GM18858 (cell line): ENCODE data around the gene TBC1D22A.
"Not testable (repeated sequence)": the region's sequence is repeated elsewhere in the genome, so short reads cannot be mapped to it uniquely, and the experiment has no call there.

ENCODE experiments used
- ATAC-seq: cut with Tn5 transposase; IDR thresholded peaks from one replicate; pipeline ENCODE4 v1.9.1; 2021; ENCODE audit not compliant: unreplicated experiment

The TBC1D22A gene

GRCh38 chr22:46773076-46773475 lies 10.6 kb downstream of the TBC1D22A start:
- no peak for ATAC-seq

GRCh38 chr22:46774253-46774979 lies 12.0 kb downstream of the TBC1D22A start:
- no peak for ATAC-seq

- no peak for ATAC-seq
These were observed 12.8 kb downstream of the TBC1D22A start for GRCh38 chr22:46774980-46775849.

GRCh38 chr22:46775850-46776826 lies 13.7 kb downstream of the TBC1D22A start:
- ATAC-seq: no peak

GRCh38 chr22:46776876-46777608 lies 14.6 kb downstream of the TBC1D22A start:
- no peak for ATAC-seq

GRCh38 chr22:46777609-46777970 lies 15.1 kb downstream of the TBC1D22A start:
- no peak for ATAC-seq

- ATAC-seq: no peak
These were observed 16.6 kb downstream of the TBC1D22A start for GRCh38 chr22:46779023-46779422.

GRCh38 chr22:46779651-46780050 lies 17.2 kb downstream of the TBC1D22A start:
- no peak for ATAC-seq

- no peak for ATAC-seq
These were observed 18.0 kb downstream of the TBC1D22A start for GRCh38 chr22:46780453-46780852.

GRCh38 chr22:46781291-46781690 lies 18.8 kb downstream of the TBC1D22A start:
- ATAC-seq: no peak

GRCh38 chr22:46782200-46782599 lies 19.8 kb downstream of the TBC1D22A start:
- not testable (repeated sequence) for ATAC-seq

GRCh38 chr22:46783721-46784120 lies 21.3 kb downstream of the TBC1D22A start:
- no peak for ATAC-seq

GRCh38 chr22:46788441-46789172 lies 26.2 kb downstream of the TBC1D22A start:
- ATAC-seq: no peak

- ATAC-seq: no peak
These were observed 27.5 kb downstream of the TBC1D22A start for GRCh38 chr22:46789992-46790391.

GRCh38 chr22:46791201-46791731 lies 28.8 kb downstream of the TBC1D22A start:
- no peak for ATAC-seq

GRCh38 chr22:46792061-46792796 lies 29.8 kb downstream of the TBC1D22A start:
- ATAC-seq: no peak

GRCh38 chr22:46792841-46793261 lies 30.4 kb downstream of the TBC1D22A start:
- no peak for ATAC-seq

- no peak for ATAC-seq
These were observed 31.0 kb downstream of the TBC1D22A start for GRCh38 chr22:46793497-46793896.

GRCh38 chr22:46794067-46794466 lies 31.6 kb downstream of the TBC1D22A start:
- ATAC-seq: no peak
